Brain microvascular endothelial cell (primary cell): Measurements from ENCODE around the gene TEPSIN.

ENCODE experiments used
- DNase-seq: peaks from one replicate; pipeline ENCODE4 v3.0.0-alpha.2; 2020
- H3K27ac ChIP-seq: fragments of 250-450 bp; sonication (Bioruptor Pico); 2 replicates; pipeline ENCODE4 v1.5.1; 2020; ENCODE audit warnings: mild to moderate bottlenecking, moderate library complexity
- H3K27me3 ChIP-seq: fragments of 250-450 bp; sonication (Bioruptor Pico); replicated peaks from 2 replicates; pipeline ENCODE4 v1.5.1; 2020; ENCODE audit warnings: mild to moderate bottlenecking
- H3K36me3 ChIP-seq: fragments of 250-450 bp; sonication (Bioruptor Pico); replicated peaks from 2 replicates; pipeline ENCODE4 v1.5.1; 2020; ENCODE audit warnings: mild to moderate bottlenecking
- H3K4me3 ChIP-seq: 2 replicates; pipeline ENCODE4 v1.5.1; 2011; ENCODE audit warnings: low read depth, mild to moderate bottlenecking, control low read depth, low read length, moderate library complexity
- CTCF ChIP-seq: IDR thresholded peaks from 2 replicates; pipeline ENCODE4 v1.5.1; 2011; ENCODE audit warnings: low read depth, mild to moderate bottlenecking, moderate library complexity, low read length, control low read depth, inconsistent platforms; ENCODE audit errors: missing control alignments
- in situ Hi-C: cut with HindIII; loops from 2 replicates; pipeline ENCODE4 v1.10.0; 2017; ENCODE audit warnings: low sequenced_read_pairs, low pct_ligation_motif_present

TEPSIN gene

GRCh38 chr17:81231766-81232581 is 6.9 kb downstream of the TEPSIN start:
- in situ Hi-C loops, result no loop called here
- DNase-seq, result no peak
- no peak for TF ChIP-seq CTCF
- H3K27ac ChIP-seq, result no peak overlapping the region
- no peaks in the 10 kb centered on the region for H3K27me3 ChIP-seq
- no peak overlapping the region for H3K4me3 ChIP-seq
- H3K36me3 ChIP-seq, result peaks cover 33% of the 10 kb centered on the region

DNA sequence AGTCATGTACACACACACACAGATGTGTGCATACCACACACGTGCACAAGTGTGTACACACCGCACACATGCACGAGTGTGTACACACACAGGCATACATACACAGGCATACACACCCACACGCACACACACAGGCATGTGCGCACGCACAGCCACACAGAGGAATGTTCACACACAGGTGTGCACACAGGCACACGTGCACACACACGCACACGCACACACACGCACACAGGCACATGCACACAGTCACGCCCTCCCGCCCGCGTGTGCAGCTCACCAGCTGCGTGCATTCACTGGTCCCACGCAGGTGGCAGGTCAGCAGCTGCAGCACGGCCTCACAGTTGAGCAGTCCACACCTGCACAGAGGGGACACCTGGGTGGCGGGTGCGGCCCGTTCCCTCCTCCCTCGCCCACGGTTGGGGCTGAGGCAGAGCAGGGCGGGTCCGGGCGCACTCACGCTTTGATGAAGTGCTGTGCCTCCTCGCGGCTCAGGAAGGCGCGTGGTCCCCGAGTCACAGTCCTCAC is 7.7 kb downstream of the TEPSIN start:
- no peak overlapping the region for H3K4me3 ChIP-seq
- no peak for TF ChIP-seq CTCF
- no peak overlapping the region for H3K27ac ChIP-seq
- in situ Hi-C loops, result no loop called here
- DNase-seq, result no peak
- H3K36me3 ChIP-seq, result peaks cover 33% of the 10 kb centered on the region
- H3K27me3 ChIP-seq, result no peaks in the 10 kb centered on the region

GRCh38 chr17:81230043-81230820 is 8.6 kb downstream of the TEPSIN start:
- peak; percentile 59 for TF ChIP-seq CTCF
- in situ Hi-C loops, result no loop called here
- Histone ChIP-seq H3K27me3 (no peaks in the 10 kb centered on the region), H3K27ac (no peak overlapping the region), H3K4me3 (no peak overlapping the region), H3K36me3 (peaks cover 33% of the 10 kb centered on the region)
- no peak for DNase-seq

DNA sequence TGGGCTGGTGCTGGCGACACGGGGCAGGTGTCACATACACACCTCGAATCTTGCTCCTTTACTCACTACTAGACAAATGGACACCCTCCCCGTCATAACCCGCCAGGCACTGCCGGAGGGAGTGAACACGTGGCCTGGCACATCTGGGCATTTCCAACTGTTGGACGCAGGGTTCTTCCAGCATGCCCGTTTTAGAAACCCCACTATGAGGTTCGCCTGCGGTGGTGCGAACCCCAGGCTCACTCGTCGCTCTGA is 9.3 kb downstream of the TEPSIN start:
- H3K27me3 ChIP-seq, result no peaks in the 10 kb centered on the region
- no peak overlapping the region for H3K27ac ChIP-seq
- no peak overlapping the region for H3K4me3 ChIP-seq
- DNase-seq, result no peak
- peaks cover 33% of the 10 kb centered on the region for H3K36me3 ChIP-seq
- in situ Hi-C loops, result no loop called here
- no peak for TF ChIP-seq CTCF

DNA sequence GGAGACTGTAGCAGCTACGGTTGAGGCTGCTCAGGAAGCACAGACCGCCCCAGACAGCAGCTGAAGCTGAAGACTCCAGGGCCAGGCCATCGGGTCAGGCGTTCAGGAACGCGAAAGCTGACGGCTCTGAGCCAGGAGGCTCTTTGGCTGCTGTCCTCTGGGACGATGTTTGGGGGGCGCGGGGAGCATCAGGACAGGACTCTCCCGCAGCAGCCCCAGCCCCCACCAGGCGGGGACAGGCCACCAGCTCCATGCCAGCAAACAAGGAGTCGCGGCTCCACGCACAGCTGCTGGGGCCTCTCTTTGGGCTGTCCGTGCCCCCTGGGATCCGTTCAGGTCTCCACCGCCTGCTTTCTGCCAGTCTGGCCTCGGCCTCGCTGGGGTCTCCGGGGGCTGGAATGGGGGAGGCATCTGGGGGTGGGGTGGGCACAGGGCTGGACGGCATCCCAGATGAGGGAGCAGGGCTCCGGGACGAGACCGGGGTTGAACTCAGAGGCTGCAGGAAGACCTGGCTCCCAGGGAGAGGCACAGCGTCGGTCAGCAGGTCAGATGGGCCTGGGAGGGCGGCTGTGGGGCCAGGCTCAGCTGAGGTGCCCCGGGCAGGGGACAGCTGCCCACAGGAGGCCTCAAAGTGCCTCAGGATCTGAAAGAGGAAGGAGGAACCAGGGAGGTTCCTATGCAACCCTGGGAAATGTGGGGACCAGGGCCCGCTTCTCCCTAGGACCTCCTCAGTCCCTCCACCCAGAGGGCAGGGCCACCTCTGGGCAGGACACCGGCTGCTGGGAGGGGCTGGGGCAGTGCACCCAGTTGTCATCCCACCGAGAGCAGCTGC is 9.8 kb downstream of the TEPSIN start:
- DNase-seq, result no peak
- H3K36me3 ChIP-seq, result peaks cover 33% of the 10 kb centered on the region
- H3K27ac ChIP-seq, result no peak overlapping the region
- no peak overlapping the region for H3K4me3 ChIP-seq
- in situ Hi-C loops, result no loop called here
- no peaks in the 10 kb centered on the region for H3K27me3 ChIP-seq
- TF ChIP-seq CTCF, result no peak
